ENCODE measurements around the gene PKM.

Gene PKM

GRCh38 chr15:72236381-72237003 is 5.5 kb upstream of the PKM start:
- in situ Hi-C loops (cut with MboI; ENCODE audit: low sequenced_read_pairs) = no loop called here

GRCh38 chr15:72235298-72235697 is 4.3 kb upstream of the PKM start:
- in situ Hi-C loops (cut with MboI; ENCODE audit: low sequenced_read_pairs) = no loop called here

- in situ Hi-C loops (cut with MboI; ENCODE audit: low sequenced_read_pairs) = no loop called here
Measured at GRCh38 chr15:72233769-72234168, 2.8 kb upstream of the PKM start.

- in situ Hi-C loops (cut with MboI; ENCODE audit: low sequenced_read_pairs) = no loop called here
Measured at GRCh38 chr15:72231833-72232478, 966 bp upstream of the PKM start.

- in situ Hi-C loops (cut with MboI; ENCODE audit: low sequenced_read_pairs) = no loop called here
Measured at GRCh38 chr15:72230197-72231065, 559 bp downstream of the PKM start.

GRCh38 chr15:72229947-72230196 is 1.1 kb downstream of the PKM start:
- in situ Hi-C loops (cut with MboI; ENCODE audit: low sequenced_read_pairs) = no loop called here

GRCh38 chr15:72229076-72229946 is 1.7 kb downstream of the PKM start:
- in situ Hi-C loops (cut with MboI; ENCODE audit: low sequenced_read_pairs) = no loop called here

GRCh38 chr15:72227720-72228119 is 3.3 kb downstream of the PKM start:
- in situ Hi-C loops (cut with MboI; ENCODE audit: low sequenced_read_pairs) = no loop called here

- in situ Hi-C loops (cut with MboI; ENCODE audit: low sequenced_read_pairs) = no loop called here
Measured at GRCh38 chr15:72227192-72227586, 3.8 kb downstream of the PKM start.

GRCh38 chr15:72223278-72223677 is 7.7 kb downstream of the PKM start:
- in situ Hi-C loops (cut with MboI; ENCODE audit: low sequenced_read_pairs) = no loop called here

- in situ Hi-C loops (cut with MboI; ENCODE audit: low sequenced_read_pairs) = no loop called here
Measured at GRCh38 chr15:72222393-72222792, 8.6 kb downstream of the PKM start.

GRCh38 chr15:72220687-72221086 is 10.3 kb downstream of the PKM start:
- in situ Hi-C loops (cut with MboI; ENCODE audit: low sequenced_read_pairs) = no loop called here

GRCh38 chr15:72217216-72217615 is 13.8 kb downstream of the PKM start:
- in situ Hi-C loops (cut with MboI; ENCODE audit: low sequenced_read_pairs) = no loop called here

GRCh38 chr15:72216079-72216478 is 14.9 kb downstream of the PKM start:
- in situ Hi-C loops (cut with MboI; ENCODE audit: low sequenced_read_pairs) = no loop called here

GRCh38 chr15:72207558-72208085 is 23.4 kb downstream of the PKM start:
- in situ Hi-C loops (cut with MboI; ENCODE audit: low sequenced_read_pairs) = no loop called here

GRCh38 chr15:72206677-72207000 is 24.4 kb downstream of the PKM start:
- in situ Hi-C loops (cut with MboI; ENCODE audit: low sequenced_read_pairs) = no loop called here

GRCh38 chr15:72205896-72206676 is 24.9 kb downstream of the PKM start:
- in situ Hi-C loops (cut with MboI; ENCODE audit: low sequenced_read_pairs) = no loop called here

GRCh38 chr15:72205273-72205672 is 25.7 kb downstream of the PKM start:
- in situ Hi-C loops (cut with MboI; ENCODE audit: low sequenced_read_pairs) = no loop called here

GRCh38 chr15:72203507-72203837 is 27.5 kb downstream of the PKM start:
- in situ Hi-C loops (cut with MboI; ENCODE audit: low sequenced_read_pairs) = no loop called here

- in situ Hi-C loops (cut with MboI; ENCODE audit: low sequenced_read_pairs) = no loop called here
Measured at GRCh38 chr15:72202801-72203506, 28.0 kb downstream of the PKM start.
